Naive thymus-derived CD4-positive, alpha-beta T cell (primary cell): ENCODE measurements around the gene RECK. TPM values are rescaled to one million over a fixed set of nuclear protein-coding genes. Genes with fewer than 3 reads are reported as not detected.

Experiments used
- ATAC-seq: fragments of 150-1000 bp; cut with Tn5 transposase; 2 replicates; pipeline ENCODE4 v1.10.0; 2021; ENCODE audit warnings: mild to moderate bottlenecking, moderate library complexity
- CTCF ChIA-PET: fragments of 350-600 bp; sonication (Branson Sonifier 250); formaldehyde crosslinking; loops from one replicate; lab custom pipeline; 2021; ENCODE audit warnings: antibody characterized with exemption; lab: Charles Lee
- POLR2A ChIA-PET: fragments of 350-600 bp; sonication (Branson Sonifier 250); formaldehyde crosslinking; loops from one replicate; lab custom pipeline; 2021; ENCODE audit warnings: antibody characterized with exemption, inconsistent platforms; lab: Charles Lee
- DNase-seq, 9 donors: peaks; one replicate each; pipeline versions ENCODE4 v3.0.0 to v3.0.0-alpha.2; 2020 to 2022; ENCODE audit warnings: mixed read lengths in 1 of 9
- H3K27ac ChIP-seq: one replicate; pipeline ENCODE4 v1.7.0; 2013; ENCODE audit warnings: mild to moderate bottlenecking, low read depth, low read length, moderate library complexity
- H3K27me3 ChIP-seq, 2 donors: one replicate each; pipeline ENCODE4 v1.7.0; 2013; ENCODE audit warnings: low read length in 2 of 2, mild to moderate bottlenecking in 2 of 2, moderate library complexity in 2 of 2; ENCODE audit not compliant: control insufficient read depth in 2 of 2, insufficient read depth in 2 of 2
- H3K36me3 ChIP-seq, 3 experiments: 1 replicate in 2 of 3; 2 replicates in 1 of 3; pipeline ENCODE4 v1.7.0; 2013; ENCODE audit warnings: low read length in 3 of 3, mild to moderate bottlenecking in 3 of 3, moderate library complexity in 1 of 3; ENCODE audit not compliant: insufficient read depth in 3 of 3, control insufficient read depth in 2 of 3
- H3K4me1 ChIP-seq, 2 donors: one replicate each; pipeline ENCODE4 v1.7.0; 2013; ENCODE audit warnings: low read length in 2 of 2, mild to moderate bottlenecking in 2 of 2, moderate library complexity in 1 of 2; ENCODE audit not compliant: control insufficient read depth in 2 of 2, insufficient read depth in 2 of 2
- H3K4me3 ChIP-seq: 2 replicates; pipeline ENCODE4 v1.7.0; 2013; ENCODE audit warnings: mild to moderate bottlenecking, low read length
- H3K9me3 ChIP-seq, 3 experiments: 1 replicate in 2 of 3; 2 replicates in 1 of 3; pipeline ENCODE4 v1.7.0; 2013; ENCODE audit warnings: low read length in 3 of 3; ENCODE audit not compliant: control insufficient read depth in 2 of 3
- H3K27ac Mint-ChIP-seq, 9 donors: one replicate each; pipeline ENCODE4 v1.8.0; 2020 to 2022; ENCODE audit warnings: mixed read lengths in 9 of 9, mild to moderate bottlenecking in 8 of 9, moderate library complexity in 5 of 9, inconsistent platforms in 2 of 9
- H3K27me3 Mint-ChIP-seq, 5 donors: one replicate each; pipeline ENCODE4 v1.8.0; 2021 to 2022; ENCODE audit warnings: mixed read lengths in 5 of 5, mild to moderate bottlenecking in 1 of 5
- H3K36me3 Mint-ChIP-seq, 5 donors: one replicate each; pipeline ENCODE4 v1.8.0; 2020 to 2022; ENCODE audit warnings: mixed read lengths in 5 of 5, mild to moderate bottlenecking in 3 of 5, inconsistent platforms in 1 of 5
- H3K4me1 Mint-ChIP-seq, 7 donors: one replicate each; pipeline ENCODE4 v1.8.0; 2020 to 2022; ENCODE audit warnings: mixed read lengths in 7 of 7, mild to moderate bottlenecking in 3 of 7, inconsistent platforms in 1 of 7
- H3K4me3 Mint-ChIP-seq, 10 donors: one replicate each; pipeline ENCODE4 v1.8.0; 2020 to 2022; ENCODE audit warnings: mild to moderate bottlenecking in 10 of 10, mixed read lengths in 10 of 10, moderate library complexity in 6 of 10, inconsistent platforms in 2 of 10
- H3K9me3 Mint-ChIP-seq, 11 donors: one replicate each; pipeline ENCODE4 v1.8.0; 2020 to 2022; ENCODE audit warnings: mixed read lengths in 11 of 11, mild to moderate bottlenecking in 4 of 11, inconsistent platforms in 1 of 11, moderate library complexity in 1 of 11
- intact Hi-C, 2 donors: fragments of 100-400 bp; cut with micrococcal nuclease; formaldehyde crosslinking; loops; one replicate each; pipeline ENCODE4 v1.15.1; 2023
- polyA plus RNA-seq, 2 donors: library from polyadenylated mRNA; unstranded; fragments of 300-500 nt; fragmentation: Illumina TruSeq; gene quantifications; one replicate each; pipeline ENCODE4 v1.2.3, GENCODE V29; 2021
- total RNA-seq, 6 experiments: library from RNA in 5 of 6; stranded (reverse) in 5 of 6; gene quantifications; 1 replicate in 5 of 6; 2 replicates in 1 of 6; pipeline ENCODE4 v1.2.3 and lab custom pipeline; 2021 to 2026

Gene RECK
- total and polyA plus RNA-seq, 7 experiments from 2014 or later, result 7.4 to 26.2 (median 13.9) TPM

- H3K4me1 Mint-ChIP-seq, result peaks cover 0 to 6% (median 0%) of the 10 kb centered on the region in 7 donors
- no peaks in the 10 kb centered on the region for H3K9me3 ChIP-seq
- no peak overlapping the region for H3K27ac Mint-ChIP-seq
- ChIA-PET POLR2A (interaction anchor here (0.9 kb wide), 1 partner anchor 33 kb away, joined by 3 read pairs; no protein-coding TSS in a partner anchor), CTCF (no interaction called here)
- DNase-seq (no peak), ATAC-seq (no peak)
- H3K4me3 Mint-ChIP-seq, result no peak overlapping the region
- no peaks in the 10 kb centered on the region for H3K27me3 Mint-ChIP-seq
- intact Hi-C loops, result no loop called here
- H3K27ac ChIP-seq, result no peak overlapping the region
- H3K4me3 ChIP-seq, result no peak overlapping the region
- H3K36me3 Mint-ChIP-seq, result peaks cover 0 to 38% (median 19%) of the 10 kb centered on the region in 5 donors
- peaks cover 0 to 35% (median 0%) of the 10 kb centered on the region in 3 experiments for H3K36me3 ChIP-seq
- no peaks in the 10 kb centered on the region for H3K27me3 ChIP-seq
- H3K4me1 ChIP-seq, result no peaks in the 10 kb centered on the region
- no peaks in the 10 kb centered on the region for H3K9me3 Mint-ChIP-seq
Observed at GRCh38 chr9:36118706-36119105, 82.0 kb downstream of the RECK start.

- Mint-ChIP-seq H3K27ac (no peak overlapping the region), H3K36me3 (peaks cover 0 to 38% (median 19%) of the 10 kb centered on the region in 5 donors), H3K4me1 (peaks cover 0 to 6% (median 0%) of the 10 kb centered on the region in 7 donors), H3K4me3 (no peak overlapping the region), H3K9me3 (no peaks in the 10 kb centered on the region), H3K27me3 (no peaks in the 10 kb centered on the region)
- DNase-seq (no peak), ATAC-seq (no peak)
- ChIA-PET POLR2A (interaction anchor here (0.9 kb wide), 1 partner anchor 33 kb away, joined by 3 read pairs; no protein-coding TSS in a partner anchor), CTCF (interaction anchor here (0.6 kb wide), 1 partner anchor 59 kb away, joined by 3 read pairs; no protein-coding TSS in a partner anchor)
- no peak overlapping the region for H3K4me3 ChIP-seq
- no peaks in the 10 kb centered on the region for H3K4me1 ChIP-seq
- no peaks in the 10 kb centered on the region for H3K27me3 ChIP-seq
- no peaks in the 10 kb centered on the region for H3K9me3 ChIP-seq
- no peak overlapping the region for H3K27ac ChIP-seq
- intact Hi-C loops, result no loop called here
- peaks cover 0 to 35% (median 0%) of the 10 kb centered on the region in 3 experiments for H3K36me3 ChIP-seq
Observed at GRCh38 chr9:36119476-36119875, 82.8 kb downstream of the RECK start.

- H3K27me3 ChIP-seq, result no peaks in the 10 kb centered on the region
- DNase-seq (no peak), ATAC-seq (no peak)
- Mint-ChIP-seq H3K27me3 (no peaks in the 10 kb centered on the region), H3K9me3 (no peaks in the 10 kb centered on the region), H3K4me1 (peaks cover 6 to 10% (median 8%) of the 10 kb centered on the region in 7 donors), H3K27ac (no peak overlapping the region), H3K4me3 (no peak overlapping the region), H3K36me3 (peaks cover 0 to 38% (median 19%) of the 10 kb centered on the region in 5 donors)
- intact Hi-C loops, result loop anchor here in 1 of 2 donors (5.0 kb wide), 1 partner anchor 47 kb away; the partner anchor contains the start of gene CCIN
- H3K4me1 ChIP-seq, result peaks cover 0 to 7% of the 10 kb centered on the region in 2 donors
- no peak overlapping the region for H3K4me3 ChIP-seq
- peaks cover 0 to 35% (median 0%) of the 10 kb centered on the region in 3 experiments for H3K36me3 ChIP-seq
- ChIA-PET POLR2A (no interaction called here), CTCF (no interaction called here)
- no peak overlapping the region for H3K27ac ChIP-seq
- no peaks in the 10 kb centered on the region for H3K9me3 ChIP-seq
Observed at GRCh38 chr9:36120705-36121104, 84.0 kb downstream of the RECK start.

- Mint-ChIP-seq H3K4me1 (peaks cover 6 to 18% (median 13%) of the 10 kb centered on the region in 7 donors), H3K36me3 (peaks cover 0 to 31% (median 14%) of the 10 kb centered on the region in 5 donors), H3K9me3 (no peaks in the 10 kb centered on the region), H3K4me3 (no peak overlapping the region), H3K27me3 (no peaks in the 10 kb centered on the region), H3K27ac (no peak overlapping the region)
- no peak overlapping the region for H3K27ac ChIP-seq
- H3K36me3 ChIP-seq, result peaks cover 0 to 29% (median 0%) of the 10 kb centered on the region in 3 experiments
- ATAC-seq (no peak), DNase-seq (no peak)
- POLR2A ChIA-PET, result no interaction called here
- H3K4me3 ChIP-seq, result no peak overlapping the region
- H3K4me1 ChIP-seq, result peaks cover 0 to 7% of the 10 kb centered on the region in 2 donors
- H3K9me3 ChIP-seq, result no peaks in the 10 kb centered on the region
- intact Hi-C loops, result loop anchor here in 1 of 2 donors (5.0 kb wide), 1 partner anchor 45 kb away; the partner anchor contains the start of gene CCIN
- H3K27me3 ChIP-seq, result no peaks in the 10 kb centered on the region
- CTCF ChIA-PET, result interaction anchor here (0.7 to 1.4 kb wide), 2 partner anchors 41 to 361 kb away, joined by 3 read pairs; no protein-coding TSS in a partner anchor
Observed at GRCh38 chr9:36121971-36122370, 85.3 kb downstream of the RECK start.

GRCh38 chr9:36123515-36123914 lies 86.8 kb downstream of the RECK start:
- H3K27ac Mint-ChIP-seq, result no peak overlapping the region
- no peak overlapping the region for H3K27ac ChIP-seq

GRCh38 chr9:36125062-36125855 lies 88.5 kb downstream of the RECK start:
- Mint-ChIP-seq H3K27me3 (no peaks in the 10 kb centered on the region), H3K36me3 (peaks cover 0 to 22% (median 8%) of the 10 kb centered on the region in 5 donors), H3K9me3 (no peaks in the 10 kb centered on the region), H3K4me1 (peaks cover 18 to 32% (median 29%) of the 10 kb centered on the region in 7 donors), H3K4me3 (no peak overlapping the region), H3K27ac (peak overlapping the region in 6 of 9 donors; percentile 0 to 73 (median 52))
- no peak overlapping the region for H3K27ac ChIP-seq
- CTCF ChIA-PET, result interaction anchor here (0.7 to 1.0 kb wide), 3 partner anchors 8 to 35 kb away, joined by 3 read pairs; no protein-coding TSS in a partner anchor
- no peaks in the 10 kb centered on the region for H3K27me3 ChIP-seq
- POLR2A ChIA-PET, result interaction anchor here (0.6 to 2.1 kb wide), 2 partner anchors 12 to 33 kb away, joined by 4 to 7 read pairs; partner anchors contain the start of gene GLIPR2
- H3K4me1 ChIP-seq, result peaks cover 14% of the 10 kb centered on the region in 2 donors
- no peak for ATAC-seq
- no peak overlapping the region for H3K4me3 ChIP-seq
- peaks cover 0 to 12% (median 0%) of the 10 kb centered on the region in 3 experiments for H3K36me3 ChIP-seq
- no peak for DNase-seq
- H3K9me3 ChIP-seq, result no peaks in the 10 kb centered on the region
- intact Hi-C loops, result no loop called here

More at GRCh38 chr9:36123515-36123914, 86.8 kb downstream of the RECK start:
- Histone ChIP-seq H3K27me3 (no peaks in the 10 kb centered on the region), H3K4me3 (no peak overlapping the region), H3K9me3 (no peaks in the 10 kb centered on the region), H3K4me1 (peaks cover 14% of the 10 kb centered on the region in 2 donors), H3K36me3 (peaks cover 0 to 19% (median 0%) of the 10 kb centered on the region in 3 experiments)
- Mint-ChIP-seq H3K9me3 (no peaks in the 10 kb centered on the region), H3K36me3 (peaks cover 0 to 22% (median 8%) of the 10 kb centered on the region in 5 donors), H3K4me3 (no peak overlapping the region), H3K4me1 (peaks cover 17 to 32% (median 26%) of the 10 kb centered on the region in 7 donors), H3K27me3 (no peaks in the 10 kb centered on the region)
- CTCF ChIA-PET, result interaction anchor here (1.0 to 1.3 kb wide), 2 partner anchors 20 to 43 kb away, joined by 3 to 6 read pairs; no protein-coding TSS in a partner anchor
- ATAC-seq (peak; percentile 28), DNase-seq (no peak)
- intact Hi-C loops, result loop anchor here in 1 of 2 donors (5.0 kb wide), 1 partner anchor 44 kb away; the partner anchor contains the start of gene CCIN
- POLR2A ChIA-PET, result interaction anchor here (2.1 kb wide), 1 partner anchor 13 kb away, joined by 7 read pairs; the partner anchor contains the start of gene GLIPR2
